K562 (cell line): ENCODE measurements around the gene NAA40. TPM values are rescaled to one million over a fixed set of nuclear protein-coding genes. Genes with fewer than 3 reads are reported as not detected.

Source experiments
- BHLHE40 ChIP-seq: IDR thresholded peaks from 2 replicates; pipeline ENCODE4 v1.6.1; 2011; ENCODE audit warnings: low read length, improper control_type of control experiment
- FOSL1 ChIP-seq: fragments of 200-800 bp; sonication (Bioruptor generic); conservative IDR thresholded peaks from 2 replicates; pipeline ENCODE4 v1.6.1; 2016; ENCODE audit warnings: missing genetic modification characterization, missing compliant biosample characterization
- KDM5B ChIP-seq: fragments of 200-600 bp; sonication (generic); IDR thresholded peaks from 2 replicates; pipeline ENCODE4 v1.6.1; 2012; ENCODE audit warnings: low read depth, mild to moderate bottlenecking, moderate library complexity, low read length, control low read depth, inconsistent platforms; ENCODE audit not compliant: insufficient replicate concordance
- MYNN ChIP-seq, 2 experiments: sonication (generic); formaldehyde crosslinking in 1 of 2; IDR thresholded peaks; 2 replicates each; pipeline versions ENCODE4 v1.5.0 to v1.6.1; 2016 to 2020; ENCODE audit warnings: antibody characterized with exemption in 1 of 2, missing genetic modification reagents in 1 of 2
- SAFB2 ChIP-seq: fragments of 200-400 bp; formaldehyde crosslinking; IDR thresholded peaks from 2 replicates; pipeline ENCODE4 v1.6.1; 2018; ENCODE audit warnings: borderline replicate concordance, low read length, low read depth, moderate library complexity; ENCODE audit not compliant: severe bottlenecking
- WHSC1 ChIP-seq: IDR thresholded peaks from one replicate; pipeline ENCODE4 v1.6.1; 2012; ENCODE audit warnings: low read length, control low read depth, inconsistent platforms
- ZFX ChIP-seq: sonication (generic); formaldehyde crosslinking; IDR thresholded peaks from 2 replicates; pipeline ENCODE4 v1.8.0; 2022; ENCODE audit warnings: mild to moderate bottlenecking, missing genetic modification reagents, moderate library complexity
- ZNF124 ChIP-seq: sonication (generic); formaldehyde crosslinking; IDR thresholded peaks from 2 replicates; pipeline ENCODE4 v1.8.1; 2022; ENCODE audit warnings: missing genetic modification reagents
- ZNF282 ChIP-seq: sonication (generic); formaldehyde crosslinking; IDR thresholded peaks from 2 replicates; pipeline ENCODE4 v1.8.1; 2023; ENCODE audit warnings: missing genetic modification reagents
- polyA plus RNA-seq, 8 experiments: library from polyadenylated mRNA; depleted of rRNA in 4 of 8; stranded (reverse) in 5 of 8; unstranded in 3 of 8; fragments of >200 nt; fragmentation: Nextera tagmentation in 2 of 8; fragmentation: Illumina TruSeq in 1 of 8; extraction: Ambion mirVana in 2 of 8; extraction: Trizol in 1 of 8; gene quantifications; 2 replicates each; pipeline versions ENCODE4 v1.2.1 to v1.2.3, GENCODE V29; 2011 to 2014; ENCODE audit warnings: inconsistent platforms in 1 of 8, missing spikeins in 1 of 8
- total RNA-seq, 7 experiments: library from RNA; depleted of rRNA in 6 of 7; stranded (reverse); fragments of >200 nt in 6 of 7; fragmentation: Illumina TruSeq in 2 of 7; extraction: Trizol in 2 of 7; gene quantifications; 2 replicates each; pipeline versions ENCODE4 v1.2.1 to v1.2.3, GENCODE V29; 2011 to 2021; ENCODE audit warnings: low replicate concordance in 1 of 7
- TF ChIP-seq, protein P1 (sequence below): sonication (generic); formaldehyde crosslinking; IDR thresholded peaks from 2 replicates; pipeline ENCODE4 v1.8.1; 2023; ENCODE audit warnings: mild to moderate bottlenecking, missing genetic modification reagents
- TF ChIP-seq, protein P2 (sequence below): sonication (generic); formaldehyde crosslinking; IDR thresholded peaks from 2 replicates; pipeline ENCODE4 v1.8.0; 2023; ENCODE audit warnings: missing genetic modification reagents, mild to moderate bottlenecking, borderline replicate concordance
- TF ChIP-seq, protein P3 (sequence below): fragments of 200-800 bp; sonication (Bioruptor generic); IDR thresholded peaks from 2 replicates; pipeline ENCODE4 v1.6.1; 2017; ENCODE audit warnings: missing genetic modification characterization, missing compliant biosample characterization
- TF ChIP-seq, protein P4 (sequence below): sonication (generic); formaldehyde crosslinking; IDR thresholded peaks from 2 replicates; pipeline ENCODE4 v1.8.0; 2022; ENCODE audit warnings: missing genetic modification reagents, mild to moderate bottlenecking, borderline replicate concordance
- TF ChIP-seq, protein P5 (sequence below), 3 experiments: fragments of 200-800 bp in 1 of 3; sonication (Bioruptor generic) in 1 of 3; sonication (generic) in 1 of 3; formaldehyde crosslinking in 1 of 3; IDR thresholded peaks; 2 replicates each; pipeline versions ENCODE4 v1.6.1 to v1.8.0; 2016 to 2022; ENCODE audit warnings: mild to moderate bottlenecking in 2 of 3, missing compliant biosample characterization in 2 of 3, missing genetic modification characterization in 2 of 3, missing genetic modification reagents in 1 of 3

NAA40 gene
- total and polyA plus RNA-seq, 9 of the 15 experiments (the other 6 are each of a cell fraction or from before 2014, with no cell fraction given), result 6.2 to 39.0 (median 23.1) TPM

DNA sequence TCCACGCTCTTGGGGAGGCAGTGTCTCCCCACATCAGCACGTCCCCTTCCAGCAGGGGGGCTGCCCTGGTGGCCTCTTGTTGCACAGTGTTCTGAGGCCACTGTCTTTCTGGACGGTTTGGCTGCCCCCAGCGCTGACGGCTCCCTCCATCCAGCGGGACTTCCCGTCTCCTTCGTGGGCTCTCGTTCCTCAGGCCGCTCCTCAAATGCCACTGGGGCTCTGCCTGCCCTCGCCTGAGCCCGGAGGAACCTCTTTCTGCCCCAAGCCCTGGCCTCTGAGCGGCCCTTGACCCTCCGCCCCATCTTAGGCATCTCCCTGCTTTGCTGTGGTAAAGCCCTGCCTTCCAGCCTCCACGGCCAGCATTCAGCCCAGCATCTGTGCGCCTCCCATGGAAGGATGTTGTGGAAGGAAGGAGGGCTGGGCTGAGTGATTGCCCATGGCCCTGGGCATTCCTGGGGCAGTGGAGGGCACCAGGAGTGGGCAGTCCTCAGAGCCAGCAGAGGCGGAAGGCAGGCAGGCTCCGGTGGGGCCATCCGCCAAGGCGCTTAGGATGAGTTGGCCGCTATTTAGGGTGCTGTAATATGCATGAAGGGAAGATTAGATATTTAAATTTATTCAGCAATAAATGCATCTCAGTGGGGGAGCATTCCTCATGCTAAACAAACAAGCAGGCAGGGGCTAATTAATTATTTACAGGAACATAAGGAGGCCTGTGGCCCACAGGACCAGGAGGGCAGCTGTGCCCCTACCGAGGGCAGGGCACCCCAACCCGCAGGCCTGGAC lies 65.2 kb downstream of the NAA40 start (continued):
- TF ChIP-seq MYNN (IDR thresholded peaks at IDR 0.05), result 0 out of 2 replicates have a peak, but pooled peaks have one; percentile 19
- no peak for TF ChIP-seq MYNN (CRISPR knock-in tag; IDR thresholded peaks at IDR 0.05)
- TF ChIP-seq, protein P1, sequence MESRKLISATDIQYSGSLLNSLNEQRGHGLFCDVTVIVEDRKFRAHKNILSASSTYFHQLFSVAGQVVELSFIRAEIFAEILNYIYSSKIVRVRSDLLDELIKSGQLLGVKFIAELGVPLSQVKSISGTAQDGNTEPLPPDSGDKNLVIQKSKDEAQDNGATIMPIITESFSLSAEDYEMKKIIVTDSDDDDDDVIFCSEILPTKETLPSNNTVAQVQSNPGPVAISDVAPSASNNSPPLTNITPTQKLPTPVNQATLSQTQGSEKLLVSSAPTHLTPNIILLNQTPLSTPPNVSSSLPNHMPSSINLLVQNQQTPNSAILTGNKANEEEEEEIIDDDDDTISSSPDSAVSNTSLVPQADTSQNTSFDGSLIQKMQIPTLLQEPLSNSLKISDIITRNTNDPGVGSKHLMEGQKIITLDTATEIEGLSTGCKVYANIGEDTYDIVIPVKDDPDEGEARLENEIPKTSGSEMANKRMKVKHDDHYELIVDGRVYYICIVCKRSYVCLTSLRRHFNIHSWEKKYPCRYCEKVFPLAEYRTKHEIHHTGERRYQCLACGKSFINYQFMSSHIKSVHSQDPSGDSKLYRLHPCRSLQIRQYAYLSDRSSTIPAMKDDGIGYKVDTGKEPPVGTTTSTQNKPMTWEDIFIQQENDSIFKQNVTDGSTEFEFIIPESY, result peak; percentile 98
- TF ChIP-seq SAFB2, result no peak
- no peak for TF ChIP-seq FOSL1 (tag)
- no peak for TF ChIP-seq ZFX
- TF ChIP-seq, protein P2, sequence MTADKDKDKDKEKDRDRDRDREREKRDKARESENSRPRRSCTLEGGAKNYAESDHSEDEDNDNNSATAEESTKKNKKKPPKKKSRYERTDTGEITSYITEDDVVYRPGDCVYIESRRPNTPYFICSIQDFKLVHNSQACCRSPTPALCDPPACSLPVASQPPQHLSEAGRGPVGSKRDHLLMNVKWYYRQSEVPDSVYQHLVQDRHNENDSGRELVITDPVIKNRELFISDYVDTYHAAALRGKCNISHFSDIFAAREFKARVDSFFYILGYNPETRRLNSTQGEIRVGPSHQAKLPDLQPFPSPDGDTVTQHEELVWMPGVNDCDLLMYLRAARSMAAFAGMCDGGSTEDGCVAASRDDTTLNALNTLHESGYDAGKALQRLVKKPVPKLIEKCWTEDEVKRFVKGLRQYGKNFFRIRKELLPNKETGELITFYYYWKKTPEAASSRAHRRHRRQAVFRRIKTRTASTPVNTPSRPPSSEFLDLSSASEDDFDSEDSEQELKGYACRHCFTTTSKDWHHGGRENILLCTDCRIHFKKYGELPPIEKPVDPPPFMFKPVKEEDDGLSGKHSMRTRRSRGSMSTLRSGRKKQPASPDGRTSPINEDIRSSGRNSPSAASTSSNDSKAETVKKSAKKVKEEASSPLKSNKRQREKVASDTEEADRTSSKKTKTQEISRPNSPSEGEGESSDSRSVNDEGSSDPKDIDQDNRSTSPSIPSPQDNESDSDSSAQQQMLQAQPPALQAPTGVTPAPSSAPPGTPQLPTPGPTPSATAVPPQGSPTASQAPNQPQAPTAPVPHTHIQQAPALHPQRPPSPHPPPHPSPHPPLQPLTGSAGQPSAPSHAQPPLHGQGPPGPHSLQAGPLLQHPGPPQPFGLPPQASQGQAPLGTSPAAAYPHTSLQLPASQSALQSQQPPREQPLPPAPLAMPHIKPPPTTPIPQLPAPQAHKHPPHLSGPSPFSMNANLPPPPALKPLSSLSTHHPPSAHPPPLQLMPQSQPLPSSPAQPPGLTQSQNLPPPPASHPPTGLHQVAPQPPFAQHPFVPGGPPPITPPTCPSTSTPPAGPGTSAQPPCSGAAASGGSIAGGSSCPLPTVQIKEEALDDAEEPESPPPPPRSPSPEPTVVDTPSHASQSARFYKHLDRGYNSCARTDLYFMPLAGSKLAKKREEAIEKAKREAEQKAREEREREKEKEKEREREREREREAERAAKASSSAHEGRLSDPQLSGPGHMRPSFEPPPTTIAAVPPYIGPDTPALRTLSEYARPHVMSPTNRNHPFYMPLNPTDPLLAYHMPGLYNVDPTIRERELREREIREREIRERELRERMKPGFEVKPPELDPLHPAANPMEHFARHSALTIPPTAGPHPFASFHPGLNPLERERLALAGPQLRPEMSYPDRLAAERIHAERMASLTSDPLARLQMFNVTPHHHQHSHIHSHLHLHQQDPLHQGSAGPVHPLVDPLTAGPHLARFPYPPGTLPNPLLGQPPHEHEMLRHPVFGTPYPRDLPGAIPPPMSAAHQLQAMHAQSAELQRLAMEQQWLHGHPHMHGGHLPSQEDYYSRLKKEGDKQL (CRISPR knock-in tag), result no peak
- TF ChIP-seq, protein P3, sequence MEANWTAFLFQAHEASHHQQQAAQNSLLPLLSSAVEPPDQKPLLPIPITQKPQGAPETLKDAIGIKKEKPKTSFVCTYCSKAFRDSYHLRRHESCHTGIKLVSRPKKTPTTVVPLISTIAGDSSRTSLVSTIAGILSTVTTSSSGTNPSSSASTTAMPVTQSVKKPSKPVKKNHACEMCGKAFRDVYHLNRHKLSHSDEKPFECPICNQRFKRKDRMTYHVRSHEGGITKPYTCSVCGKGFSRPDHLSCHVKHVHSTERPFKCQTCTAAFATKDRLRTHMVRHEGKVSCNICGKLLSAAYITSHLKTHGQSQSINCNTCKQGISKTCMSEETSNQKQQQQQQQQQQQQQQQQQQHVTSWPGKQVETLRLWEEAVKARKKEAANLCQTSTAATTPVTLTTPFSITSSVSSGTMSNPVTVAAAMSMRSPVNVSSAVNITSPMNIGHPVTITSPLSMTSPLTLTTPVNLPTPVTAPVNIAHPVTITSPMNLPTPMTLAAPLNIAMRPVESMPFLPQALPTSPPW (CRISPR knock-in tag), result no peak
- TF ChIP-seq ZNF124 (CRISPR knock-in tag), result no peak
- TF ChIP-seq, protein P4, sequence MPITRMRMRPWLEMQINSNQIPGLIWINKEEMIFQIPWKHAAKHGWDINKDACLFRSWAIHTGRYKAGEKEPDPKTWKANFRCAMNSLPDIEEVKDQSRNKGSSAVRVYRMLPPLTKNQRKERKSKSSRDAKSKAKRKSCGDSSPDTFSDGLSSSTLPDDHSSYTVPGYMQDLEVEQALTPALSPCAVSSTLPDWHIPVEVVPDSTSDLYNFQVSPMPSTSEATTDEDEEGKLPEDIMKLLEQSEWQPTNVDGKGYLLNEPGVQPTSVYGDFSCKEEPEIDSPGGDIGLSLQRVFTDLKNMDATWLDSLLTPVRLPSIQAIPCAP (CRISPR knock-in tag), result no peak
- TF ChIP-seq BHLHE40, result no peak
- no peak for TF ChIP-seq WHSC1
- no peak for TF ChIP-seq KDM5B
- TF ChIP-seq, protein P5, sequence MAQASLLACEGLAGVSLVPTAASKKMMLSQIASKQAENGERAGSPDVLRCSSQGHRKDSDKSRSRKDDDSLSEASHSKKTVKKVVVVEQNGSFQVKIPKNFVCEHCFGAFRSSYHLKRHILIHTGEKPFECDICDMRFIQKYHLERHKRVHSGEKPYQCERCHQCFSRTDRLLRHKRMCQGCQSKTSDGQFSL (CRISPR knock-in tag; IDR thresholded peaks at IDR 0.05), result peak; percentile 54; the same call in 1 of the 2 replicates
- TF ChIP-seq, protein P5 (tag; IDR thresholded peaks at IDR 0.05), result no peak
- TF ChIP-seq ZNF282 (CRISPR knock-in tag), result no peak
